Tibial nerve (tissue), 4 donors: ENCODE data around the gene ERMP1. TPM values are rescaled to one million over a fixed set of nuclear protein-coding genes. Genes with fewer than 3 reads are reported as not detected.

Experiments used
- DNase-seq, 2 donors: peaks; one replicate each; pipeline ENCODE4 v3.0.0-alpha.2; 2019; ENCODE audit warnings: low spot score in 2 of 2
- H3K27ac ChIP-seq, 4 donors: fragments of 200-600 bp; sonication (generic) in 3 of 4; one replicate each; pipeline ENCODE4 v1.5.1; 2017 to 2019; ENCODE audit warnings: mild to moderate bottlenecking in 1 of 4
- H3K27me3 ChIP-seq, 2 donors: fragments of 200-600 bp; sonication (generic) in 1 of 2; one replicate each; pipeline versions ENCODE4 v1.5.1 to v1.6.0; 2017 to 2019
- H3K36me3 ChIP-seq, 3 donors: fragments of 200-600 bp; sonication (generic); one replicate each; pipeline ENCODE4 v1.5.1; 2018 to 2019
- H3K4me1 ChIP-seq, 4 donors: fragments of 200-600 bp; sonication (generic) in 3 of 4; one replicate each; pipeline ENCODE4 v1.5.1; 2017 to 2019
- H3K4me3 ChIP-seq, 4 donors: fragments of 200-600 bp; sonication (generic) in 3 of 4; one replicate each; pipeline ENCODE4 v1.5.1; 2017 to 2019; ENCODE audit warnings: mild to moderate bottlenecking in 1 of 4, moderate library complexity in 1 of 4
- H3K9me3 ChIP-seq, 4 donors: fragments of 200-600 bp; sonication (generic) in 3 of 4; one replicate each; pipeline ENCODE4 v1.5.1; 2017 to 2019
- CTCF ChIP-seq, 5 experiments: fragments of 200-600 bp in 3 of 5; fragments of 450-650 bp in 2 of 5; sonication (generic) in 3 of 5; IDR thresholded peaks; one replicate each; pipeline ENCODE4 v1.5.1; 2016 to 2019; ENCODE audit warnings: antibody characterized with exemption in 5 of 5, mild to moderate bottlenecking in 3 of 5, moderate library complexity in 2 of 5
- EP300 ChIP-seq, 2 donors: sonication (generic); formaldehyde crosslinking; IDR thresholded peaks; one replicate each; pipeline ENCODE4 v1.6.1; 2017; ENCODE audit warnings: antibody characterized with exemption in 2 of 2, mild to moderate bottlenecking in 1 of 2
- POLR2A ChIP-seq, 2 donors: fragments of 450-650 bp; IDR thresholded peaks; one replicate each; pipeline ENCODE4 v1.6.1; 2017; ENCODE audit warnings: antibody characterized with exemption in 2 of 2, mild to moderate bottlenecking in 2 of 2, moderate library complexity in 2 of 2
- WGBS, 2 donors: methylation state at CpG; one replicate each; pipeline ENCODE4 v1.1.5; 2018; 5-methylcytosine and 5-hydroxymethylcytosine counted together
- total RNA-seq, 4 donors: library from RNA; depleted of rRNA; stranded (reverse); fragments of >200 nt; gene quantifications; one replicate each; pipeline ENCODE4 v1.1.0, GENCODE V29; 2016

The ERMP1 gene
- total RNA-seq, 4 donors from 2014 or later = 11.1 to 17.5 (median 13.6) TPM

GRCh38 chr9:5825223-5825622, 7.7 kb downstream of the ERMP1 start:
- H3K4me3 ChIP-seq = no peak overlapping the region
- DNase-seq = no peak
- no peaks in the 10 kb centered on the region for H3K4me1 ChIP-seq
- TF ChIP-seq POLR2A (IDR thresholded peaks at IDR 0.05) (no peak), CTCF (IDR thresholded peaks at IDR 0.05) (no peak), EP300 (IDR thresholded peaks at IDR 0.05) (no peak)
- whole genome bisulfite sequencing, 2 donors = 69 to 81% methylated on average over 1 of the region's 1 CpG
- H3K27me3 ChIP-seq = no peaks in the 10 kb centered on the region
- no peaks in the 10 kb centered on the region for H3K9me3 ChIP-seq
- no peak overlapping the region for H3K27ac ChIP-seq
- H3K36me3 ChIP-seq = peaks cover 0 to 51% (median 0%) of the 10 kb centered on the region in 3 donors

GRCh38 chr9:5820425-5820824, 12.5 kb downstream of the ERMP1 start:
- TF ChIP-seq CTCF (IDR thresholded peaks at IDR 0.05) (no peak), EP300 (IDR thresholded peaks at IDR 0.05) (no peak), POLR2A (IDR thresholded peaks at IDR 0.05) (no peak)
- DNase-seq = no peak

GRCh38 chr9:5819174-5819573, 13.7 kb downstream of the ERMP1 start:
- no peaks in the 10 kb centered on the region for H3K4me1 ChIP-seq
- peaks cover 0 to 50% (median 0%) of the 10 kb centered on the region in 3 donors for H3K36me3 ChIP-seq
- WGBS, 2 donors = 91 to 92% methylated on average over 6 of the region's 6 CpGs
- H3K9me3 ChIP-seq = no peaks in the 10 kb centered on the region
- H3K27me3 ChIP-seq = no peaks in the 10 kb centered on the region
- H3K4me3 ChIP-seq = no peak overlapping the region
- TF ChIP-seq CTCF (IDR thresholded peaks at IDR 0.05) = no peak
- no peak for TF ChIP-seq EP300 (IDR thresholded peaks at IDR 0.05)
- TF ChIP-seq POLR2A (IDR thresholded peaks at IDR 0.05) = no peak
- no peak overlapping the region for H3K27ac ChIP-seq
- DNase-seq = no peak

More at GRCh38 chr9:5820425-5820824, 12.5 kb downstream of the ERMP1 start:
- WGBS, 2 donors = 63 to 86% methylated on average over 1 of the region's 1 CpG
- Histone ChIP-seq H3K27ac (no peak overlapping the region), H3K4me1 (no peaks in the 10 kb centered on the region), H3K4me3 (no peak overlapping the region), H3K36me3 (peaks cover 0 to 58% (median 0%) of the 10 kb centered on the region in 3 donors), H3K27me3 (no peaks in the 10 kb centered on the region), H3K9me3 (no peaks in the 10 kb centered on the region)

- Histone ChIP-seq H3K9me3 (no peaks in the 10 kb centered on the region), H3K36me3 (peaks cover 0 to 44% (median 0%) of the 10 kb centered on the region in 3 donors), H3K4me3 (no peak overlapping the region), H3K27ac (no peak overlapping the region), H3K27me3 (no peaks in the 10 kb centered on the region), H3K4me1 (no peaks in the 10 kb centered on the region)
- WGBS, 2 donors = 88% methylated on average over 2 of the region's 2 CpGs
- TF ChIP-seq POLR2A (IDR thresholded peaks at IDR 0.05) (no peak), CTCF (IDR thresholded peaks at IDR 0.05) (no peak), EP300 (IDR thresholded peaks at IDR 0.05) (no peak)
- DNase-seq = no peak
These were observed 14.3 kb downstream of the ERMP1 start for GRCh38 chr9:5818424-5819142.

- Histone ChIP-seq H3K27me3 (no peaks in the 10 kb centered on the region), H3K36me3 (peaks cover 0 to 37% (median 0%) of the 10 kb centered on the region in 3 donors), H3K27ac (no peak overlapping the region), H3K9me3 (no peaks in the 10 kb centered on the region), H3K4me1 (no peaks in the 10 kb centered on the region), H3K4me3 (no peak overlapping the region)
- no peak for DNase-seq
- WGBS, 2 donors = 88 to 93% methylated on average over 3 of the region's 3 CpGs
- TF ChIP-seq POLR2A (IDR thresholded peaks at IDR 0.05) = no peak
- TF ChIP-seq CTCF (IDR thresholded peaks at IDR 0.05) = no peak
- no peak for TF ChIP-seq EP300 (IDR thresholded peaks at IDR 0.05)
These were observed 15.1 kb downstream of the ERMP1 start for GRCh38 chr9:5817862-5818261.
